HepG2 (cell line): ENCODE measurements around the gene XRN1. TPM values are rescaled to one million over a fixed set of nuclear protein-coding genes. Genes with fewer than 3 reads are reported as not detected.

Experiments
- ARID4A ChIP-seq: sonication (generic); formaldehyde crosslinking; IDR thresholded peaks from 2 replicates; pipeline ENCODE4 v1.5.0; 2020; ENCODE audit warnings: mild to moderate bottlenecking, missing genetic modification reagents, borderline replicate concordance
- ARNT ChIP-seq: fragments of 450-650 bp; IDR thresholded peaks from 2 replicates; pipeline ENCODE4 v1.6.1; 2017
- ERF ChIP-seq: IDR thresholded peaks from 2 replicates; pipeline ENCODE4 v1.6.1; 2018; ENCODE audit warnings: missing biosample characterization, missing genetic modification reagents
- FLYWCH1 ChIP-seq: sonication (generic); formaldehyde crosslinking; IDR thresholded peaks from 2 replicates; pipeline ENCODE4 v1.8.1; 2023; ENCODE audit warnings: mild to moderate bottlenecking, missing genetic modification reagents
- FOXA3 ChIP-seq: IDR thresholded peaks from 2 replicates; pipeline ENCODE4 v1.6.1; 2016; ENCODE audit warnings: missing genetic modification reagents, missing compliant biosample characterization
- FOXO1 ChIP-seq: sonication (generic); formaldehyde crosslinking; IDR thresholded peaks from 2 replicates; pipeline ENCODE4 v1.4.0; 2020; ENCODE audit warnings: missing genetic modification reagents
- NR2C2 ChIP-seq: sonication (generic); formaldehyde crosslinking; IDR thresholded peaks from 2 replicates; pipeline ENCODE4 v1.4.0; 2020; ENCODE audit warnings: missing genetic modification reagents, mild to moderate bottlenecking, moderate library complexity, borderline replicate concordance
- RFX3 ChIP-seq: IDR thresholded peaks from 2 replicates; pipeline ENCODE4 v1.6.1; 2016; ENCODE audit warnings: missing biosample characterization, missing genetic modification reagents
- SIN3A ChIP-seq: IDR thresholded peaks from 2 replicates; pipeline ENCODE4 v1.6.1; 2011; ENCODE audit warnings: low read depth, mild to moderate bottlenecking, control low read depth, low read length, borderline replicate concordance
- SMAD9 ChIP-seq: sonication (generic); formaldehyde crosslinking; IDR thresholded peaks from 2 replicates; pipeline ENCODE4 v1.5.1; 2020; ENCODE audit warnings: mild to moderate bottlenecking, missing genetic modification reagents
- SNAI1 ChIP-seq: sonication (generic); formaldehyde crosslinking; IDR thresholded peaks from 2 replicates; pipeline ENCODE4 v1.5.0; 2020; ENCODE audit warnings: mild to moderate bottlenecking, missing genetic modification reagents, borderline replicate concordance
- TCF12 ChIP-seq, 2 experiments: fragments of 450-650 bp in 1 of 2; sonication (generic) in 1 of 2; formaldehyde crosslinking in 1 of 2; IDR thresholded peaks; 2 replicates each; pipeline versions ENCODE4 v1.6.1 to v1.8.0; 2017 to 2022; ENCODE audit warnings: antibody characterized with exemption in 1 of 2, mild to moderate bottlenecking in 1 of 2, missing genetic modification reagents in 1 of 2, moderate library complexity in 1 of 2
- ZBTB39 ChIP-seq: sonication (generic); formaldehyde crosslinking; IDR thresholded peaks from 2 replicates; pipeline ENCODE4 v1.5.0; 2020; ENCODE audit warnings: missing genetic modification reagents
- ZNF180 ChIP-seq: sonication (generic); formaldehyde crosslinking; IDR thresholded peaks from 2 replicates; pipeline ENCODE4 v1.4.0; 2020; ENCODE audit warnings: low read depth, missing genetic modification reagents, borderline replicate concordance
- ZNF264 ChIP-seq: sonication (generic); formaldehyde crosslinking; IDR thresholded peaks from 2 replicates; pipeline ENCODE4 v1.4.0; 2020; ENCODE audit warnings: missing genetic modification reagents
- ZNF275 ChIP-seq: sonication (generic); formaldehyde crosslinking; IDR thresholded peaks from 2 replicates; pipeline ENCODE4 v1.8.0; 2022; ENCODE audit warnings: missing genetic modification reagents, mild to moderate bottlenecking, inconsistent platforms, borderline replicate concordance
- ZNF430 ChIP-seq: sonication (generic); formaldehyde crosslinking; IDR thresholded peaks from 2 replicates; pipeline ENCODE4 v1.9.0; 2021; ENCODE audit warnings: mild to moderate bottlenecking, missing genetic modification reagents
- ZNF543 ChIP-seq: sonication (generic); formaldehyde crosslinking; IDR thresholded peaks from 2 replicates; pipeline ENCODE4 v1.4.0; 2020; ENCODE audit warnings: mild to moderate bottlenecking, missing genetic modification reagents
- ZNF556 ChIP-seq: sonication (generic); formaldehyde crosslinking; IDR thresholded peaks from 2 replicates; pipeline ENCODE4 v1.4.0; 2020; ENCODE audit warnings: mild to moderate bottlenecking, missing genetic modification reagents, borderline replicate concordance
- ZNF792 ChIP-seq: IDR thresholded peaks from 2 replicates; pipeline ENCODE4 v1.6.1; 2016
- ZNF816 ChIP-seq: sonication (generic); formaldehyde crosslinking; IDR thresholded peaks from 2 replicates; pipeline ENCODE4 v1.8.0; 2022; ENCODE audit warnings: missing genetic modification reagents, mild to moderate bottlenecking, borderline replicate concordance
- polyA plus RNA-seq, 8 experiments: library from polyadenylated mRNA; depleted of rRNA in 3 of 8; stranded (reverse) in 7 of 8; unstranded in 1 of 8; fragments of >200 nt; fragmentation: Illumina TruSeq in 4 of 8; extraction: Trizol in 4 of 8; gene quantifications; 2 replicates each; pipeline versions ENCODE4 v1.2.1 to v1.2.3, GENCODE V29; 2011 to 2016; ENCODE audit warnings: low read depth in 4 of 8, missing spikeins in 1 of 8, mixed read lengths in 1 of 8; ENCODE audit not compliant: insufficient read depth in 1 of 8
- total RNA-seq, 5 experiments: library from RNA; depleted of rRNA; stranded (reverse); fragments of >200 nt; fragmentation: Illumina TruSeq; extraction: Trizol; gene quantifications; 2 replicates each; pipeline ENCODE4 v1.2.3, GENCODE V29; 2016; ENCODE audit warnings: low read depth in 1 of 5

The XRN1 gene
- total and polyA plus RNA-seq, 2 of the 13 experiments (the other 11 are each of a cell fraction or from before 2014, with no cell fraction given) = 13.2 to 13.3 TPM

- TF ChIP-seq ARID4A (CRISPR knock-in tag) (no peak; the same call in 1 of the 2 replicates), SNAI1 (CRISPR knock-in tag) (no peak), ZNF180 (0 out of 2 replicates have a peak, but pooled peaks have one; percentile 29), TCF12 (IDR thresholded peaks at IDR 0.05) (no peak), TCF12 (CRISPR knock-in tag; IDR thresholded peaks at IDR 0.05) (0 out of 2 replicates have a peak, but pooled peaks have one; percentile 25), ARNT (no peak), ZNF816 (CRISPR knock-in tag) (peak; percentile 71; the same call in 1 of the 2 replicates), ZNF792 (CRISPR knock-in tag) (no peak), ZBTB39 (CRISPR knock-in tag) (no peak), NR2C2 (CRISPR knock-in tag) (no peak), FLYWCH1 (CRISPR knock-in tag) (no peak), FOXA3 (CRISPR knock-in tag) (peak; percentile 90), RFX3 (CRISPR knock-in tag) (no peak), ZNF275 (CRISPR knock-in tag) (peak; percentile 17; the same call in 1 of the 2 replicates), SIN3A (peak; percentile 81), ZNF430 (CRISPR knock-in tag) (peak; percentile 67; the same call in 1 of the 2 replicates), FOXO1 (CRISPR knock-in tag) (peak; percentile 26; the same call in 1 of the 2 replicates), ERF (CRISPR knock-in tag) (no peak), SMAD9 (CRISPR knock-in tag) (no peak), ZNF264 (peak; percentile 26; the same call in 1 of the 2 replicates), ZNF556 (no peak), ZNF543 (CRISPR knock-in tag) (no peak)
Measured at GRCh38 chr3:142447301-142447851, 461 bp downstream of the XRN1 start (continued).
